Esophagus squamous epithelium (tissue), 4 donors: ENCODE results near the gene PACS2.

Experiments used
- POLR2A ChIP-seq, 4 donors: fragments of 450-650 bp; IDR thresholded peaks; one replicate each; pipeline ENCODE4 v1.6.1; 2017; ENCODE audit warnings: antibody characterized with exemption in 4 of 4, mild to moderate bottlenecking in 4 of 4, moderate library complexity in 3 of 4
- TF ChIP-seq, protein P1 (sequence below), 6 experiments: fragments of 450-650 bp in 4 of 6; fragments of 200-600 bp in 2 of 6; sonication (generic) in 2 of 6; IDR thresholded peaks; one replicate each; pipeline ENCODE4 v1.5.1; 2016 to 2019; ENCODE audit warnings: antibody characterized with exemption in 6 of 6, mild to moderate bottlenecking in 4 of 6, moderate library complexity in 4 of 6

DNA sequence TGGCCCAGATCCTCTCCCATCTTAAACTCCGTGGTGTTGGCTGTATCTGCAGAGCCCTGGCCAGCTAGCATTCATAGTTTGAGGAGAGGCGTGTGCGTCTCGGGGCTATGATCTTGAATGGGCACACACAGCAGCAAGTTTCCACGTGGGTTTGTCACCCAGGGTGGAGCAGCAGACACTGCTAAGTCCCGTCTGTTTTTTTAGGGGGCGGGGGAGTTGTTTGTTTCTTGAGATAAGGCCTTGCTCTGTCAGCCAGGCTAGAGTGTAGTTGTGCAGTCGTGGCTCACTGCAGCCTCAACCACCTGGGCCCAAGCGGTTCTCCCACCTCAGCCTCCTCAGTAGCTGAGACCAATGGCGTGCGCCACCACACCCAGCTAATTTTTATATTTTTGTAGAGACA lies 63.7 kb downstream of the PACS2 start:
- TF ChIP-seq, protein P1, sequence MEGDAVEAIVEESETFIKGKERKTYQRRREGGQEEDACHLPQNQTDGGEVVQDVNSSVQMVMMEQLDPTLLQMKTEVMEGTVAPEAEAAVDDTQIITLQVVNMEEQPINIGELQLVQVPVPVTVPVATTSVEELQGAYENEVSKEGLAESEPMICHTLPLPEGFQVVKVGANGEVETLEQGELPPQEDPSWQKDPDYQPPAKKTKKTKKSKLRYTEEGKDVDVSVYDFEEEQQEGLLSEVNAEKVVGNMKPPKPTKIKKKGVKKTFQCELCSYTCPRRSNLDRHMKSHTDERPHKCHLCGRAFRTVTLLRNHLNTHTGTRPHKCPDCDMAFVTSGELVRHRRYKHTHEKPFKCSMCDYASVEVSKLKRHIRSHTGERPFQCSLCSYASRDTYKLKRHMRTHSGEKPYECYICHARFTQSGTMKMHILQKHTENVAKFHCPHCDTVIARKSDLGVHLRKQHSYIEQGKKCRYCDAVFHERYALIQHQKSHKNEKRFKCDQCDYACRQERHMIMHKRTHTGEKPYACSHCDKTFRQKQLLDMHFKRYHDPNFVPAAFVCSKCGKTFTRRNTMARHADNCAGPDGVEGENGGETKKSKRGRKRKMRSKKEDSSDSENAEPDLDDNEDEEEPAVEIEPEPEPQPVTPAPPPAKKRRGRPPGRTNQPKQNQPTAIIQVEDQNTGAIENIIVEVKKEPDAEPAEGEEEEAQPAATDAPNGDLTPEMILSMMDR (IDR thresholded peaks at IDR 0.05) = no peak
- no peak for TF ChIP-seq POLR2A (IDR thresholded peaks at IDR 0.05)
